Calu3 (cell line): ENCODE results near the gene IFRD1. TPM values are rescaled to one million over a fixed set of nuclear protein-coding genes. Genes with fewer than 3 reads are reported as not detected.

Experiments used
- Bru-seq: library from RNA; stranded (reverse); fragments of 400-500 nt; gene quantifications from one replicate; lab custom pipeline; 2021; lab: Mats Ljungman, UMichigan
- BruChase-seq, 2 experiments: library from RNA; stranded (reverse); fragments of 400-500 nt; gene quantifications; one replicate each; lab custom pipeline; 2021; lab: Mats Ljungman, UMichigan
- BruUV-seq: library from RNA; stranded (reverse); fragments of 400-500 nt; replicated peaks from 2 replicates; lab custom pipeline; 2021; lab: Mats Ljungman, UMichigan
- CTCF ChIA-PET: fragments of 300-600 bp; sonication (Branson Sonifier 250); formaldehyde crosslinking; loops from one replicate; lab custom pipeline; 2022; ENCODE audit warnings: antibody characterized with exemption; lab: Charles Lee
- DNase-seq: peaks from one replicate; pipeline ENCODE4 v3.0.0; 2022
- H3K27ac Mint-ChIP-seq: one replicate; pipeline ENCODE4 v1.8.0; 2022; ENCODE audit warnings: mixed read lengths; ENCODE audit not compliant: unreplicated experiment
- H3K27me3 Mint-ChIP-seq: one replicate; pipeline ENCODE4 v1.8.0; 2022; ENCODE audit warnings: mixed read lengths; ENCODE audit not compliant: unreplicated experiment
- H3K36me3 Mint-ChIP-seq: one replicate; pipeline ENCODE4 v1.8.0; 2022; ENCODE audit warnings: mild to moderate bottlenecking, moderate library complexity, mixed read lengths; ENCODE audit not compliant: insufficient read depth, unreplicated experiment
- H3K4me1 Mint-ChIP-seq: one replicate; pipeline ENCODE4 v1.8.0; 2022; ENCODE audit warnings: mild to moderate bottlenecking, low read depth, mixed read lengths; ENCODE audit not compliant: unreplicated experiment
- H3K4me3 Mint-ChIP-seq: one replicate; pipeline ENCODE4 v1.8.0; 2022; ENCODE audit warnings: mild to moderate bottlenecking, low read depth, moderate library complexity, mixed read lengths; ENCODE audit not compliant: unreplicated experiment
- H3K9me3 Mint-ChIP-seq: one replicate; pipeline ENCODE4 v1.8.0; 2022; ENCODE audit warnings: low read depth, mixed read lengths; ENCODE audit not compliant: unreplicated experiment
- CTCF ChIP-seq: fragments of 200-600 bp; IDR thresholded peaks from one replicate; pipeline ENCODE4 v1.8.0; 2022; ENCODE audit warnings: antibody characterized with exemption; ENCODE audit not compliant: unreplicated experiment
- intact Hi-C: fragments of 100-400 bp; cut with micrococcal nuclease; formaldehyde crosslinking; loops from one replicate; pipeline ENCODE4 v1.10.0; 2022; ENCODE audit not compliant: unreplicated experiment
- long read RNA-seq: library from polyadenylated mRNA; stranded (forward); transcript quantifications from one replicate; pipeline ENCODE4 v2.0.0, GENCODE V29; 2022
- total RNA-seq: library from RNA; stranded (reverse); gene quantifications from 2 replicates; pipeline ENCODE4 v1.2.3, GENCODE V29; 2022

The IFRD1 gene
- total RNA-seq (38.8 and 44.6 TPM in 2 replicates), Bru-seq, nascent RNA (percentile 86 among the genes with signal in this experiment), BruChase-seq, experiment 1, labeled RNA remaining after a 6-hour chase (percentile 64 among the genes with signal in this experiment), BruChase-seq, experiment 2, labeled RNA remaining after a 2-hour chase (percentile 69 among the genes with signal in this experiment)
- long read RNA-seq, transcript IFRD1-202 (12 exons, 2,290 nt), result major isoform, 38 of 48 reads
- long read RNA-seq, partial matches to known transcripts, result 2 of 48 reads
- long read RNA-seq, other reads (novel, unspliced or antisense), result 4 of 48 reads

GRCh38 chr7:112449902-112450806 lies at the start of gene IFRD1:
Gene IFRD1, plus strand, starts transcription at chr7:112450460. Its CDS starts 229 bp downstream, at chr7:112450689.
- H3K4me3 Mint-ChIP-seq, result peak within 1 kb of the TSS; percentile 89
- peak within 1 kb of the TSS; percentile 96 for H3K27ac Mint-ChIP-seq
- no peak for TF ChIP-seq CTCF
- H3K27me3 Mint-ChIP-seq, result no peaks in the 10 kb centered on the region
- peak; percentile 98 for DNase-seq
- peaks cover 37% of the 10 kb centered on the region for H3K36me3 Mint-ChIP-seq
- intact Hi-C loops, result loop anchor here (2.0 to 10.0 kb wide), 3 partner anchors 27 to 345 kb away; partner anchors contain the start of gene TMEM168
- no TSS peak for BruUV-seq
- H3K9me3 Mint-ChIP-seq, result no peaks in the 10 kb centered on the region
- CTCF ChIA-PET, result interaction anchor here (0.6 to 1.5 kb wide), 7 partner anchors 12 to 1358 kb away, joined by 3 to 9 read pairs (median 5); partner anchors contain the start of genes DOCK4 and ZNF277
- peaks cover 27% of the 10 kb centered on the region for H3K4me1 Mint-ChIP-seq

- Mint-ChIP-seq H3K27ac (no peak overlapping the region), H3K4me3 (no peak overlapping the region), H3K9me3 (peaks cover 2% of the 10 kb centered on the region), H3K4me1 (no peaks in the 10 kb centered on the region), H3K36me3 (no peaks in the 10 kb centered on the region), H3K27me3 (peaks cover 23% of the 10 kb centered on the region)
- intact Hi-C loops, result no loop called here
- CTCF ChIA-PET, result no interaction called here
- DNase-seq, result no peak
- TF ChIP-seq CTCF, result no peak
- no TSS peak for BruUV-seq
These were observed 45.9 kb upstream of the IFRD1 start for GRCh38 chr7:112404321-112404720.

- no peak overlapping the region for H3K27ac Mint-ChIP-seq
- no peak for TF ChIP-seq CTCF
- no peak for DNase-seq
- H3K4me1 Mint-ChIP-seq, result no peaks in the 10 kb centered on the region
- H3K4me3 Mint-ChIP-seq, result no peak overlapping the region
- intact Hi-C loops, result no loop called here
- no TSS peak for BruUV-seq
- CTCF ChIA-PET, result no interaction called here
- H3K27me3 Mint-ChIP-seq, result peaks cover 14% of the 10 kb centered on the region
- no peaks in the 10 kb centered on the region for H3K36me3 Mint-ChIP-seq
- peaks cover 2% of the 10 kb centered on the region for H3K9me3 Mint-ChIP-seq
These were observed 45.0 kb upstream of the IFRD1 start for GRCh38 chr7:112405286-112405685.

- CTCF ChIA-PET, result no interaction called here
- intact Hi-C loops, result no loop called here
- no peak overlapping the region for H3K4me3 Mint-ChIP-seq
- no peak for DNase-seq
- BruUV-seq, result no TSS peak
- H3K4me1 Mint-ChIP-seq, result no peaks in the 10 kb centered on the region
- H3K9me3 Mint-ChIP-seq, result peaks cover 2% of the 10 kb centered on the region
- H3K27ac Mint-ChIP-seq, result no peak overlapping the region
- no peak for TF ChIP-seq CTCF
- H3K36me3 Mint-ChIP-seq, result no peaks in the 10 kb centered on the region
- H3K27me3 Mint-ChIP-seq, result peaks cover 13% of the 10 kb centered on the region
These were observed 43.0 kb upstream of the IFRD1 start for GRCh38 chr7:112407261-112407660.
